ENCODE measurements around the gene ABR.
"Not testable (repeated sequence)": the region's sequence is repeated elsewhere in the genome, so short reads cannot be mapped to it uniquely, and the experiment has no call there.

The ABR gene

GRCh38 chr17:1074886-1075605 lies 104.7 kb downstream of the ABR start:
- no peaks in the 10 kb centered on the region for H3K36me3 ChIP-seq (ENCODE audit: insufficient read depth)

DNA sequence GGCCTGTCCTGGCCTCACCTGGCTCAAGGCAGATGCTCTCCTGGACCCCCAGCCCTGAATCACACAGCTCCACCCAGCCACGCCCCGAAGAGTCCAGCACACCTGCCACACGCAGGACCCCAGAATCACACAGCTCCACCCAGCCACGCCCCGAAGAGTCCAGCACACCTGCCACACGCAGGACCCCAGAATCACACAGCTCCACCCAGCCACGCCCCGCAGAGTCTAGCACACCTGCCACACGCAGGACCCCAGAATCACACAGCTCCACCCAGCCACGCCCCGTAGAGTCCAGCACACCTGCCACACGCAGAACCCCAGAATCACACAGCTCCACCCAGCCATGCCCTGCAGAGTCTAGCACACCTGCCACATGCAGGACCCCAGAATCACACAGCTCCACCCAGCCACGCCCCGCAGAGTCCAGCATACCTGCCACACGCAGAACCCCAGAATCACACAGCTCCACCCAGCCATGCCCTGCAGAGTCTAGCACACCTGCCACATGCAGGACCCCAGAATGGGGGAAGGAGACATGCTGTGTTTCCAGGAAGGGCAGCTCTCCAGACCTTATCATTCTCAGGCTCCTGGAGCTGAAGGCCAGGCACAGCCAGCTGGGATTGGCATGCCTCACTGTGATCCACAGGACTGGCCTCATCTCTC lies 105.7 kb downstream of the ABR start:
- H3K36me3 ChIP-seq (ENCODE audit: insufficient read depth); H3K27ac ChIP-seq; H3K79me2 ChIP-seq (ENCODE audit: insufficient read depth, low read depth); H3K27me3 ChIP-seq (ENCODE audit: insufficient read depth, low read depth); H4K20me1 ChIP-seq (ENCODE audit: insufficient read depth); H2AFZ ChIP-seq (ENCODE audit: low read depth); H3K4me2 ChIP-seq; H3K4me3 ChIP-seq (IDR thresholded peaks at IDR 0.05; ENCODE audit: insufficient read depth, low read depth, low read length); H3K9ac ChIP-seq: not testable (repeated sequence)
- H3K4me1 ChIP-seq (ENCODE audit: low read depth, poor library complexity, severe bottlenecking) = peaks cover 22% of the 10 kb centered on the region

More at GRCh38 chr17:1074886-1075605, 104.7 kb downstream of the ABR start:
- peaks cover 22% of the 10 kb centered on the region for H3K4me1 ChIP-seq (ENCODE audit: low read depth, poor library complexity, severe bottlenecking)
- TF ChIP-seq, protein P1, sequence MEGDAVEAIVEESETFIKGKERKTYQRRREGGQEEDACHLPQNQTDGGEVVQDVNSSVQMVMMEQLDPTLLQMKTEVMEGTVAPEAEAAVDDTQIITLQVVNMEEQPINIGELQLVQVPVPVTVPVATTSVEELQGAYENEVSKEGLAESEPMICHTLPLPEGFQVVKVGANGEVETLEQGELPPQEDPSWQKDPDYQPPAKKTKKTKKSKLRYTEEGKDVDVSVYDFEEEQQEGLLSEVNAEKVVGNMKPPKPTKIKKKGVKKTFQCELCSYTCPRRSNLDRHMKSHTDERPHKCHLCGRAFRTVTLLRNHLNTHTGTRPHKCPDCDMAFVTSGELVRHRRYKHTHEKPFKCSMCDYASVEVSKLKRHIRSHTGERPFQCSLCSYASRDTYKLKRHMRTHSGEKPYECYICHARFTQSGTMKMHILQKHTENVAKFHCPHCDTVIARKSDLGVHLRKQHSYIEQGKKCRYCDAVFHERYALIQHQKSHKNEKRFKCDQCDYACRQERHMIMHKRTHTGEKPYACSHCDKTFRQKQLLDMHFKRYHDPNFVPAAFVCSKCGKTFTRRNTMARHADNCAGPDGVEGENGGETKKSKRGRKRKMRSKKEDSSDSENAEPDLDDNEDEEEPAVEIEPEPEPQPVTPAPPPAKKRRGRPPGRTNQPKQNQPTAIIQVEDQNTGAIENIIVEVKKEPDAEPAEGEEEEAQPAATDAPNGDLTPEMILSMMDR (conservative IDR thresholded peaks at IDR 0.05; ENCODE audit: low read depth, low read length) = no peak
- no peaks in the 10 kb centered on the region for H3K79me2 ChIP-seq (ENCODE audit: insufficient read depth, low read depth)
- H3K9ac ChIP-seq = no peak overlapping the region
- no peaks in the 10 kb centered on the region for H4K20me1 ChIP-seq (ENCODE audit: insufficient read depth)
- no peak overlapping the region for H3K27ac ChIP-seq
- no peak overlapping the region for H3K4me2 ChIP-seq
- H3K27me3 ChIP-seq (ENCODE audit: insufficient read depth, low read depth) = no peaks in the 10 kb centered on the region
- no peak overlapping the region for H2AFZ ChIP-seq (ENCODE audit: low read depth)
- no peak overlapping the region for H3K4me3 ChIP-seq (IDR thresholded peaks at IDR 0.05; ENCODE audit: insufficient read depth, low read depth, low read length)

DNA sequence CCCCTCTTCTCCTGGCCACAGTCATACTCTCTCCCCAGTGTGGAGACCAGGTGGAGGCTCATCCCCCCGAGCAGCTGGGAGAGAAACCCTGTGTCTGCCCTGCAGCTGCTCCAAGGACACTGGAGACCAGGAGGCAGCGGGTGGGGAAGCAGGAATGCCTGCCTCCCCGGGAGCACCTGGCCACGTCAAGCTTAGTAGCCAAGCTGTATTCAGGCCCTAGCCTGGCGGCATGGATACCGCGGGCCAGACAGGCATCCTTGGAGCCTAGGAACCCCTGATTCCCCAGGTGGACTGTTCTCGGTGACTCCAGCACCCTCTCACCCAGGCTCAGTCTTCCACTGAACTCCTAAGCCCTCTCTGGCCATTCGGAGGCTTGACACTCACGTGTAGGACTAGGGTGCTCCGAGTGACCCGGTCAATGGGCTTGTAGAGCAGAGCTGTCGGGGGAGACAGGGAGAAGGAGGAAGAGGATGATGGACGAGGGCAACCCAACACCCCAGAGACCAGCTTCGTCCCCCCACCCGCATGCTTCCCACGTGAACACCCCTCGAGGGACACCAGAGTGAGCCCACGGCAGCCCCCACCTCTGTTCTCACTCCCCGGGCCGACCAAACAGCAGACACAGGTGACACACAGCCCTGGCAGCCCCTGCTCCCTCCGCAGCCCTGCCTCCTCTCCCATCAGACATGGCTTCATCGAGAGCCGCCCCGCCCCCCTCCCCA lies 106.4 kb downstream of the ABR start:
- Histone ChIP-seq H3K27ac (no peak overlapping the region), H3K36me3 (ENCODE audit: insufficient read depth) (no peaks in the 10 kb centered on the region), H3K4me3 (IDR thresholded peaks at IDR 0.05; ENCODE audit: insufficient read depth, low read depth, low read length) (no peak overlapping the region), H3K79me2 (ENCODE audit: insufficient read depth, low read depth) (no peaks in the 10 kb centered on the region), H4K20me1 (ENCODE audit: insufficient read depth) (no peaks in the 10 kb centered on the region), H3K4me1 (ENCODE audit: low read depth, poor library complexity, severe bottlenecking) (peaks cover 22% of the 10 kb centered on the region), H3K9ac (no peak overlapping the region), H3K4me2 (no peak overlapping the region), H3K27me3 (ENCODE audit: insufficient read depth, low read depth) (no peaks in the 10 kb centered on the region), H2AFZ (ENCODE audit: low read depth) (no peak overlapping the region)
- TF ChIP-seq, protein P1 (conservative IDR thresholded peaks at IDR 0.05; ENCODE audit: low read depth, low read length) = no peak

- Histone ChIP-seq H2AFZ (ENCODE audit: low read depth) (no peak overlapping the region), H3K4me2 (no peak overlapping the region), H3K79me2 (ENCODE audit: insufficient read depth, low read depth) (no peaks in the 10 kb centered on the region), H3K4me1 (ENCODE audit: low read depth, poor library complexity, severe bottlenecking) (peaks cover 22% of the 10 kb centered on the region), H3K27me3 (ENCODE audit: insufficient read depth, low read depth) (no peaks in the 10 kb centered on the region), H4K20me1 (ENCODE audit: insufficient read depth) (no peaks in the 10 kb centered on the region), H3K9ac (no peak overlapping the region), H3K36me3 (ENCODE audit: insufficient read depth) (no peaks in the 10 kb centered on the region), H3K27ac (no peak overlapping the region), H3K4me3 (IDR thresholded peaks at IDR 0.05; ENCODE audit: insufficient read depth, low read depth, low read length) (no peak overlapping the region)
- TF ChIP-seq, protein P1 (conservative IDR thresholded peaks at IDR 0.05; ENCODE audit: low read depth, low read length) = no peak
Observed at GRCh38 chr17:1072551-1072961, 107.2 kb downstream of the ABR start.
